Subcutaneous abdominal adipose tissue (tissue), 5 donors: ENCODE data around the gene REXO5.

Source experiments
- H3K27ac ChIP-seq: one replicate; pipeline ENCODE4 v1.7.0; 2013; ENCODE audit warnings: low read depth, mild to moderate bottlenecking, inconsistent platforms, low read length, moderate library complexity
- H3K27me3 ChIP-seq, 5 donors: one replicate each; pipeline ENCODE4 v1.7.0; 2013; ENCODE audit warnings: low read length in 5 of 5, inconsistent platforms in 1 of 5; ENCODE audit not compliant: control insufficient read depth in 5 of 5, insufficient read depth in 4 of 5
- H3K36me3 ChIP-seq, 5 donors: one replicate each; pipeline ENCODE4 v1.7.0; 2013; ENCODE audit warnings: low read length in 5 of 5; ENCODE audit not compliant: control insufficient read depth in 5 of 5, insufficient read depth in 5 of 5
- H3K4me1 ChIP-seq, 5 donors: one replicate each; pipeline ENCODE4 v1.7.0; 2013; ENCODE audit warnings: low read length in 5 of 5, mild to moderate bottlenecking in 3 of 5, moderate library complexity in 1 of 5; ENCODE audit not compliant: control insufficient read depth in 5 of 5, insufficient read depth in 5 of 5
- H3K4me3 ChIP-seq, 5 donors: one replicate each; pipeline ENCODE4 v1.7.0; 2013; ENCODE audit warnings: low read length in 5 of 5, low read depth in 1 of 5
- H3K9ac ChIP-seq, 5 donors: one replicate each; pipeline ENCODE4 v1.7.0; 2013; ENCODE audit warnings: low read length in 5 of 5, mild to moderate bottlenecking in 4 of 5, moderate library complexity in 3 of 5
- H3K9me3 ChIP-seq, 5 donors: one replicate each; pipeline ENCODE4 v1.7.0; 2013; ENCODE audit warnings: low read length in 5 of 5; ENCODE audit not compliant: control insufficient read depth in 5 of 5
- donor health status: healthy.
- donor health status: healthy.
- donor health status: healthy.
- donor health status: healthy.
- donor health status: healthy.

Gene REXO5

GRCh38 chr16:20878682-20879147, 72.4 kb downstream of the REXO5 start:
- H3K4me3 ChIP-seq = no peak overlapping the region
- H3K27ac ChIP-seq = peak overlapping the region; percentile 77
- H3K9ac ChIP-seq = peak overlapping the region in 2 of 5 donors; percentile 37 to 52
- H3K27me3 ChIP-seq = no peaks in the 10 kb centered on the region
- H3K4me1 ChIP-seq = peaks cover 0 to 75% (median 69%) of the 10 kb centered on the region in 5 donors
- H3K9me3 ChIP-seq = no peaks in the 10 kb centered on the region
- peaks cover 0 to 13% (median 0%) of the 10 kb centered on the region in 5 donors for H3K36me3 ChIP-seq

GRCh38 chr16:20879175-20880040, 73.1 kb downstream of the REXO5 start:
- H3K4me1 ChIP-seq = peaks cover 0 to 75% (median 69%) of the 10 kb centered on the region in 5 donors
- H3K9ac ChIP-seq = peak overlapping the region in 2 of 5 donors; percentile 43 to 52
- H3K27me3 ChIP-seq = no peaks in the 10 kb centered on the region
- H3K9me3 ChIP-seq = no peaks in the 10 kb centered on the region
- H3K4me3 ChIP-seq = no peak overlapping the region
- peaks cover 0 to 13% (median 0%) of the 10 kb centered on the region in 5 donors for H3K36me3 ChIP-seq
- peak overlapping the region; percentile 77 for H3K27ac ChIP-seq

- Histone ChIP-seq H3K4me1 (peaks cover 0 to 76% (median 66%) of the 10 kb centered on the region in 5 donors), H3K4me3 (no peak overlapping the region), H3K9me3 (no peaks in the 10 kb centered on the region), H3K36me3 (peaks cover 0 to 13% (median 0%) of the 10 kb centered on the region in 5 donors), H3K27me3 (no peaks in the 10 kb centered on the region), H3K9ac (peak overlapping the region in 1 of 5 donors; percentile 3), H3K27ac (peak overlapping the region; percentile 77)
Observed at GRCh38 chr16:20880867-20881502, 74.7 kb downstream of the REXO5 start.

GRCh38 chr16:20881503-20881878, 75.2 kb downstream of the REXO5 start:
- no peak overlapping the region for H3K4me3 ChIP-seq
- no peak overlapping the region for H3K9ac ChIP-seq
- peaks cover 0 to 82% (median 66%) of the 10 kb centered on the region in 5 donors for H3K4me1 ChIP-seq

GRCh38 chr16:20883554-20884239, 77.4 kb downstream of the REXO5 start:
- H3K4me3 ChIP-seq = peak overlapping the region in 1 of 5 donors; percentile 15
- H3K9me3 ChIP-seq = no peaks in the 10 kb centered on the region
- peak overlapping the region in 1 of 5 donors; percentile 40 for H3K9ac ChIP-seq
- no peaks in the 10 kb centered on the region for H3K27me3 ChIP-seq
- H3K36me3 ChIP-seq = peaks cover 0 to 10% (median 4%) of the 10 kb centered on the region in 5 donors
- H3K27ac ChIP-seq = peak overlapping the region; percentile 88
- peaks cover 0 to 83% (median 68%) of the 10 kb centered on the region in 5 donors for H3K4me1 ChIP-seq

More at GRCh38 chr16:20881503-20881878, 75.2 kb downstream of the REXO5 start:
- Histone ChIP-seq H3K36me3 (peaks cover 0 to 13% (median 0%) of the 10 kb centered on the region in 5 donors), H3K27me3 (no peaks in the 10 kb centered on the region), H3K27ac (peak overlapping the region; percentile 77), H3K9me3 (no peaks in the 10 kb centered on the region)

- H3K4me1 ChIP-seq = peaks cover 0 to 78% (median 63%) of the 10 kb centered on the region in 5 donors
- peaks cover 0 to 10% (median 4%) of the 10 kb centered on the region in 5 donors for H3K36me3 ChIP-seq
- no peaks in the 10 kb centered on the region for H3K27me3 ChIP-seq
- H3K9ac ChIP-seq = no peak overlapping the region
- H3K27ac ChIP-seq = peak overlapping the region; percentile 88
- H3K4me3 ChIP-seq = peak overlapping the region in 1 of 5 donors; percentile 15
- no peaks in the 10 kb centered on the region for H3K9me3 ChIP-seq
Observed at GRCh38 chr16:20884240-20884556, 77.9 kb downstream of the REXO5 start.

GRCh38 chr16:20886320-20886719, 80.0 kb downstream of the REXO5 start:
- Histone ChIP-seq H3K36me3 (peaks cover 3 to 15% (median 9%) of the 10 kb centered on the region in 5 donors), H3K27ac (peak overlapping the region; percentile 88), H3K4me1 (peaks cover 0 to 75% (median 50%) of the 10 kb centered on the region in 5 donors), H3K9ac (no peak overlapping the region), H3K27me3 (no peaks in the 10 kb centered on the region), H3K4me3 (no peak overlapping the region), H3K9me3 (no peaks in the 10 kb centered on the region)

- H3K4me3 ChIP-seq = no peak overlapping the region
- no peaks in the 10 kb centered on the region for H3K9me3 ChIP-seq
- no peak overlapping the region for H3K9ac ChIP-seq
- peaks cover 8 to 21% (median 12%) of the 10 kb centered on the region in 5 donors for H3K36me3 ChIP-seq
- peaks cover 0 to 78% (median 49%) of the 10 kb centered on the region in 5 donors for H3K4me1 ChIP-seq
- no peaks in the 10 kb centered on the region for H3K27me3 ChIP-seq
- H3K27ac ChIP-seq = peak overlapping the region; percentile 88
Observed at GRCh38 chr16:20887207-20887606, 80.9 kb downstream of the REXO5 start.

- Histone ChIP-seq H3K9me3 (no peaks in the 10 kb centered on the region), H3K27ac (peak overlapping the region; percentile 70), H3K36me3 (peaks cover 11 to 40% (median 31%) of the 10 kb centered on the region in 5 donors), H3K4me3 (peak overlapping the region in 1 of 5 donors; percentile 17), H3K4me1 (peaks cover 0 to 80% (median 50%) of the 10 kb centered on the region in 5 donors), H3K9ac (no peak overlapping the region), H3K27me3 (no peaks in the 10 kb centered on the region)
Observed at GRCh38 chr16:20889625-20890275, 83.4 kb downstream of the REXO5 start.
